ENCODE measurements around the gene PHF21B.

The PHF21B gene

DNA sequence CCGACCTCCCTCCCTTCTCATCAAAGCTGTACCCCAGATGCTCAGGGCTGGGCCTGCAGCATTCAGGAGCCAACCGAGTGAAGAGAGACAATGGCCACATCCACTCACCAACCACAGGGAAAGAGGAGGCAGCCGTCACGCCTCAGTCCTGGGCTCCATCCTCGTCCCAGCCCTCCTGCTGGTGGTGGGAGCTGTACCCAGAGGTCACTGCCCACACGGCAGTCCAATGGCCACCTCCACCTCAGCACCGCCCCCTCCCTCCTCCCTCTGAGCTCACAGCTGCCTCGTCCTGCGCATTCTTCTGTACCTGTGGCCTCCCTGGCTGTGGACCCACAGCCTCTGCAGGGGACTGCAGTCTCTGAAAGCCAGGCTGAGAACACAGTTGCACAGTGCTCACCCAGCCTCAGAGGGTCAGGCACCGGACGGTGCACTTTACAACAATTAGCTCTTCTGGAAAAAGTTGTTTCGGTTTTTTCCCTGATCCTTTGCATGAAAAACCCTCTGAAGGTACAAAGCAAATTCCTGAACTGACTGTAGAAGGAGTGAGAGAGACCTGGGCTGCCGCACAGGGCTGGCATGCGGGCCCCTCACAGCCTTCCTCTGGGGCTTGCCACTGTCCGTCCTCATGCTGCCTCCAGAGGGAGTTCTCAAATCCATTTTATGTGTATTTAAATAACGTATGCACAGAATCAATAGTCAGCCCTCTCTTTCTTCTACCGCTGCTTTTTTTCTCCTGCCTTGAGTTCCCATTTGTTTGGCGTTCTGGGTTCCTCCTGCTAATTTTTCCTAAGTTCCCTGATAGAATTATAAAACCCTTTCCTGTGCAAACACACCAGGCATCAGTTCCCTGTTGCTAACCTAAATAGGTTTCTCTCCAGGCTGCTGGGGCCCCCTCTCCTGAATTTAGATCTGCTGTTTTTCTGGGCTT, 52.7 kb downstream of the PHF21B start:
- TF ChIP-seq CTCF (IDR thresholded peaks at IDR 0.05; ENCODE audit: extremely low read depth, missing control alignments), result no peak
- no peak for DNase-seq (ENCODE audit: low spot score)

GRCh38 chr22:44955102-44955501, 54.7 kb downstream of the PHF21B start:
- peak; percentile 51 for DNase-seq (ENCODE audit: low spot score)
- no peak for TF ChIP-seq CTCF (IDR thresholded peaks at IDR 0.05; ENCODE audit: extremely low read depth, missing control alignments)

DNA sequence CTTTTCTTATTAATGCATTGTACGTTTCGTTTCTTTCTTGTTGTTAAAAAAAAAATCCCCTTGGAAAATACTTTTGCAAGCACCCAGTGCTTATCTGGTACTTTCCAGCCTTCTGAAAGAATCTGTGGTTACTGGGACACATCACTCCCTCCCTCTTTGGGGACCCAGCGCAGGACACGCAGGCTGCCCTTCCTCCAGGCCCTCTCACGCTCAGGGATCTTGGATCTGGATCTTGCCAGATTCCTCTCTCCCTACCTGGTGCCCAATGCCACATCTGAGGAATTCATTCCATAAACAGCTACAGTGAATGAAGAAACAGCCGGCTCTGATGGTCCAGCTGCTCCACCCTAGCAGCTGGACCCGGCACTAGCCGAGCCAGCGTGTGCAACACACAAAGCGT, 55.7 kb downstream of the PHF21B start:
- no peak for DNase-seq (ENCODE audit: low spot score)
- no peak for TF ChIP-seq CTCF (IDR thresholded peaks at IDR 0.05; ENCODE audit: extremely low read depth, missing control alignments)

DNA sequence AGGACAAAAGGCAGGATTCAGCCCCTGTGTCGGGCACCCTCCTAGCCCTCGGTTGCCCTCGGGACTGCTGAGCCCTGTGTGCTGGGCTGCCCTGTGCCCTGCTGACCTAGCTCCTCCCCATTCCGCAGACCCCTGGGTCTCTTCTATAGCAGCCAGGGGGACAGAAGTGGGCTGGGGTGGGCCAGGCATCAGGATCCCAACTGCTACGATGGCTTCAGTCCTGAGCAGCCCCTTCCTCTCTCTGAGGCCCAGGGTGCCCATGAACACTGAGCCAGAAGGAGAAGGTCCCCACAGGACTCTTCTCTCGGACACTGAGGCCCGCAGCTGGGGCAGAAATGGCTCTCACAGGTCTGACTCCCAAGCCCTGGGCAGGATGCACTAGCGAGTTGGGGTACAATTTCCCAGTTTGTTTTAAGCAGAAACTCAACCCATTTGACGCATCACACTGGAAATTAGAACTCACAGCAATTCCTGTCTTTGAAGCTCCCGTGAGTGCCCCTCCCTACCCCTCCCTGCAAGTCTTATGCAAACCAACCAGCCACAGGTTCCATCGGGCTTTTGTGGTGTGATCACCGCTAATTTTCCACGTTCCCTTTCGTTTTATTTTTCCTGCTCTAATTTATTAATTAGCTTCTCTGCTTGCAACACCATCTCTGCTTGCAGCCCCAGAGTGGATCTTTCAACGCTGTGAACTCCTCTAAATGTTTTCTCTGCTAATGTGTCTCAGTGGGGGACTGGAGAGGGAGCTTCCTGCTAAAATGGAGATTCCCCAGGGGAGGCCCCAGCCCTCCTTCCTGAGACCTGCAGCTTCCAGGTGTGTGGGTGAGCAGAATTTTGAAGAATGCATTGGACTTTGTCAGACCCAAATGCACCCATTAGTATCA, 56.7 kb downstream of the PHF21B start:
- no peak for TF ChIP-seq CTCF (IDR thresholded peaks at IDR 0.05; ENCODE audit: extremely low read depth, missing control alignments)
- no peak for DNase-seq (ENCODE audit: low spot score)

DNA sequence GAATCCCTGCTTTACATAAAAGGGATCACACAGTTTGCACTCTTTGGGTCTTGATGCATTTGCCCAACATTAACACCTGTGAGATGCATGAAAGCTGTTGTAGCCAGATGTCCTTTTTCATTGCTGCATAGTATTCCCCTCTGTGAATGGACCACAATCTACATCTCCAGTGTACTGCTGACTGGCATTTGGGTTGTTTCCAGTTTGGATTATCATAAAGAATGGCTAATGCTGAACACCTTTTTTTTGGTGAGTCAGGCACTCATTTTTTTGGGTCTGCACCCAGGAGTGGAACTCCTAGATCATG, 58.3 kb downstream of the PHF21B start:
- DNase-seq (ENCODE audit: low spot score), result no peak
- no peak for TF ChIP-seq CTCF (IDR thresholded peaks at IDR 0.05; ENCODE audit: extremely low read depth, missing control alignments)

- no peak for TF ChIP-seq CTCF (IDR thresholded peaks at IDR 0.05; ENCODE audit: extremely low read depth, missing control alignments)
Measured at GRCh38 chr22:44950806-44951509, 58.8 kb downstream of the PHF21B start.

More at GRCh38 chr22:44950806-44951509, 58.8 kb downstream of the PHF21B start:
- DNase-seq (ENCODE audit: low spot score), result no peak

Data from GM20000 (cell line).